ENCODE measurements around the gene CNOT1.
"Not testable (repeated sequence)": the region's sequence is repeated elsewhere in the genome, so short reads cannot be mapped to it uniquely, and the experiment has no call there.

The CNOT1 gene

GRCh38 chr16:58638148-58639036 lies 8.8 kb upstream of the CNOT1 start:
- DNase-seq: no peak

DNA sequence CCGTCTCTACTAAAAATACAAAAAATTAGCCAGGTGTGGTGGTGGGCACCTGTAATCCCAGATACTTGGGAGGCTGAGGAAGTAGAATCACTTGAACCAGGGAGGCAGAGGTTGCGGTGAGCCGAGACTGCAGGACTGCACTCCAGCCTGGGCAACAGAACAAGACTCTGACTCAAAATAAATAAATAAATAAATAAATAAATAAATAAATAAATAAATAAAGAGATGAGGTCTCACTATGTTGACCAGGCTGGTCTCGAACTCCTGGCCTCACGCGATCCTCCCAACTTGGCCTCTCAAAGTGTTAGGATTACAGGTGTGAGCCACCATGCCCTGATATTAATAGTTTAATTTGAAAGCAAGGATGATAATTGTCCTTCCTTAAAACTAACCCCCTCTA lies 7.4 kb upstream of the CNOT1 start:
- not testable (repeated sequence) for DNase-seq

- DNase-seq: no peak
Measured at GRCh38 chr16:58636466-58636865, 6.8 kb upstream of the CNOT1 start.

- no peak for DNase-seq
Measured at GRCh38 chr16:58635502-58635901, 5.9 kb upstream of the CNOT1 start.

GRCh38 chr16:58634265-58634802 lies 4.7 kb upstream of the CNOT1 start:
- no peak for DNase-seq

DNA sequence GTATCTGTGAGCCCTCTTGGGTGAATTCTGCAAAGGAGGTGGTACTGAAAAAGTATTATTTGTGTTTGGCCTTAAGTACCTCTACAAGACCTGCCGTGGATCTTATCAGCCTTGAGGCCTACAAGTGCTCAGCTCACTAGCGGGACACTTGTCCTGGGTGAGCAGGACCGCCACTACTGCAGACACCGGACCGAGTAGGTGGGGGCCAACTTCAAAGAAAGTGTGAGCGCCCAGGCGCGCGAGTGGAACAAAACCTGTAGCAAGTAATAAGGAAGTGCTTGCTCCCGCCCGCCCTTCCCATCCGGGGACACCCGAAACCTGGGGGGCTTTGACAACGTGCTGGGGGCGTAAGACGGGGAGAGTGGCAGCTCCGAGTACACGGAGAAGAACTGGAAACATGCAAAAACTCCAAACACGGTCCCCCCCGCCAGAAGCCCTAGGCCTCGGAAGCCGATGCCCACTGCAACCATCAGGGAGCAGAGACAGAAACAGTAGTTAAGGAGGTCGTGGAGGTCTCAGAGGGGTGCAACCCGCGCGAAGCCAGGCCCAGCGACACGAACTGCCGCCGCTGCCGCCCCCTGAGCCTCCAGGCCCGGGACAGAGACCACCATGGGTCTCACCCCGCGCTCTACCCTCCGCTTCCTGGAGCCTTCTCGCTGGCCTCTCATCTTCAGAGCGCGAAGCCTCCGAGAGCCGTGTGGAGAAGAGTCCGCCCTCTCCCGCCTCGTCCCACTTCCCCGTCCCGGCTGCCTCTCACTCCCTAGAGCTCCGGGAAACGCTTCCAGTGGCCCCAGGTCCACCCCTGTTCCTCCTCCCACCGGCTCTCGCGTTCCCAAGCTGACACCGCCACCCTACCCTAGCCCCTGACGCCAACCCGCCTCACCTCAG lies 537 bp downstream of the CNOT1 start:
- peak; percentile 47 for DNase-seq

GRCh38 chr16:58624209-58624608 lies 5.4 kb downstream of the CNOT1 start:
- DNase-seq: no peak

- DNase-seq: no peak
Measured at GRCh38 chr16:58620396-58620795, 9.2 kb downstream of the CNOT1 start.

GRCh38 chr16:58615280-58615679 lies 14.3 kb downstream of the CNOT1 start:
- no peak for DNase-seq

- DNase-seq: no peak
Measured at GRCh38 chr16:58614860-58615259, 14.8 kb downstream of the CNOT1 start.

- DNase-seq: no peak
Measured at GRCh38 chr16:58614212-58614611, 15.4 kb downstream of the CNOT1 start.

DNA sequence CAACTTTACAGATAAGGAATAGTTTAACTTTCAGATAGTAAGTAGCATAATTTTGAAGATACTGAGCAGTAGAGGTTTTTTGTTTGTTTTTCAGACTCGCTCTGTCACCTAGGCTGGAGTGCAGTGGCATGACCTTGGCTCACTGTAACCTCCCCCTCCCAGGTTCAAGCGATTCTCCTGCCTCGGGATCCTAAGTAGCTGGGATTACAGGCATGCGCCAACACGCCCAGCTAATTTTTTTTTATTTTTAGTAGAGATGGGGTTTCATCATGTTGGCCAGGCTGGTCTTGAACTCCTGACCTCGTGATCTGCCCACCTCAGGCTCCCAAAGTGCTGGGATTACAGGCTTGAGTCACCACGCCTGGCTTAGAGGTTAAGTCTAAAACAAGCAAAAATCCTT lies 16.7 kb downstream of the CNOT1 start:
- not testable (repeated sequence) for DNase-seq

DNA sequence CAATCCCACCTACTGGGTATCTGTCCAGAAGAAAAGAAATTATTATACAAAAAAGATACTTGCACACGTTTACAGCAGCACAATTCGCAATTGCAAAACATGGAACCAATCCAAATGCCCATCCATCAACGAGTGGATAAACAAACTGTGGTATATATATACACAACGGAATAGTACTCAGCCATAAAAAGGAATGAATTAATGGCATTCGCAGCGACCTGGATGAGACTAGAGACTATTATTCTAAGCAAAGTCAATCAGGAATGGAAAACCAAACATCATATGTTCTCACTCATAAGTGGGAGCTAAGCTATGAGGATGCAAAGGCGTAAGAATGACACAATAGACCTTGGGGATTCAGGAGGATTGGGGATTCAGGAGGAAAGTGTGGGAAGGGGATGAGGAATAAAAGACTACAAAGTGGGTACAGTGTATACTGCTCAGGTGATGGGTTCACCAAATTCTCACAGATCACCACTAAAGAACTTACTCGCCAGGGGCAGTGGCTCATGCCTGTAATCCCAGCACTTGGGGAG lies 21.0 kb downstream of the CNOT1 start:
- no peak for DNase-seq

- DNase-seq: no peak
Measured at GRCh38 chr16:58605562-58605961, 24.1 kb downstream of the CNOT1 start.

DNA sequence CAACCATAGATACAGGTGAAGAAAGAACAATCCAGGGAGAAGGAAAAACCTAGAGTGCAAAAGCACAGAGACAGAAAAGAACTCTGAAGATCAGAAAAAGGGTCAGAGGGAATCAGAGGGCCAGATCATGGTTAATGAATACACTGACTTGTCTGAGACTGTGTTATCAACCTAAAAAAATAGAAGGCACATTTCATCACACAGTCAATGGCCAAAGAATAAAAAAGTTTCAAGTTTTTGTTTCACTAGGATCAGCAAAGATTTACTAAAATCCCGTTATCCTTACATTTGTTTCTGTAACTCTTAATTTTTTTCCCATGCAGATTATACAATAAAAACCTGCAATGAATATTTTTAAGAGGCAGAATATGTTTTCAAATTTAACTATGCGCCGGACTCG lies 38.5 kb downstream of the CNOT1 start:
- DNase-seq: no peak

DNA sequence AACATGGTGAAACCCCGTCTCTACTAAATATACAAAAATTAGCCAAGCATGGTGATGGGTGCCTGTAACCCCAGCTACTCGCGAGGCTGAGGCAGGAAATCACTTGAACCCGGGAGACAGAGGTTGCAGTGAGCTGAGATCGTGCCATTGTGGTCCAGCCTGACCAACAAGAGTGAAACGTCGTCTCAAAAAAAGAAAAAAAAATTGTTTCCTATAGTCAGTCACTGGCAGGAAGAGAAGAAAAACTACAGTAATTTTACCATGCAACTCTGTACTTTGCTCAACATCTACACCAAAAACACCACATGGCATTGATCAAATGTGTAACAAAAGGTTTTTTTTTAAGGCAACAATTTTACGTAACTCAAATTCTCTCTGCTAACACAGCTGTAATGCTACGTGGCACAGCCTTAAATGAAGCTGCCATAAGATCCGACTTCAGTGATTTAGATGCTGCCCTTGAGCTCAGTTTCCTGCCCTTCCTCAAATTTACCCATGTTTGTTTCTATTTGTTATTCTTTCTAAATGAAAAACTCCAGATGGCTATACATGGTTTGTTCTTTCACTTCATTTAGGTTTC lies 40.2 kb downstream of the CNOT1 start:
- DNase-seq: no peak

DNA sequence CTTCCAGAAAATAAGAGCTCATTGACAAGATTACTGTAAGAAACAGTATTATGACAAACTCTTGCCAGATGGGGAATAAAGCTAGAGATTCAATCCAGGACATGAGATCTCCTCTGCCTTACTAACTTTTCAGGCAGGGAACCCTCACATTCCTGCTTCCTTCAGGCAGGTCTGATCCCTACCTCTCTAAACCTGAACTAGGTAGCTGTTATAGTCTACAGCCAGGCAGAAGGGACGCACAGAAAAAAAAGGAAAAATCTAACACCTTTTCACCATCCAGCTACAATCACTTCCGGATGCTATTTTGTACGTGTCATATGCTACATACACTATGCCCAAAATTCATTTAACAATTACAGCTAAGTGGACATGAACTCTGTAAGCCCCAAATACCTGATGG lies 41.2 kb downstream of the CNOT1 start:
- no peak for DNase-seq

GRCh38 chr16:58586340-58587030 lies 43.1 kb downstream of the CNOT1 start:
- no peak for DNase-seq

DNA sequence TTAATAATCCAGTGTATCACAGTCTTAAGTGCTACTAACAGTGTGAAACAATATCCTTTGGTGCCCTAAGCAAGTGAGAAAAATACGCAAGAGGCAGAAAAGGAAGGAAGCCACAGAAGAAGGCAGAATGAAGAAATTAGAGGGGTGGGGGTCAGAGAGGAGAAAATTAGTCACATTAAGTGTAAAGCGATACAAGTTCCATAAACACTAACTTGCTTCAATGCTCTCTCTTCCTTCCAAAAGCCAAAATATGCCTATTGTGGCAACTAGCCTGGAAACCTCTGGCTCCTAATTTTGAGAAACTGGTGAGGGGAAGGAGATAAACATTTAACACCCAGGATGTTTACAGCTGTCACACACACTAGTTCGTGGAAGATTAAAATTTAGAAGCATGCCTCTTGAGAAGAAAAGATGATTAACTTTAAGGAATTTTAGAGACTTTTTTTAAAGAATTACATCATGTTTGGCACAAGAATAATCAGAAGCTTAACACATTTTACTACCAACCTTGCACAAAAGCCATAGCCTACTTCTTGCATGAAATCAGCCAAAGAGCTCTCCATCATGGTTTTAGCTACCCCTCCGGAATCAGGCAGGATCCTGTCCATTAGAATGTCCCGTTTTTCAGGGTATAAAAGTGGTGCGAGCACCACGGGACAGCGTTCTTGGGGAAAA lies 44.7 kb downstream of the CNOT1 start:
- no peak for DNase-seq

DNA sequence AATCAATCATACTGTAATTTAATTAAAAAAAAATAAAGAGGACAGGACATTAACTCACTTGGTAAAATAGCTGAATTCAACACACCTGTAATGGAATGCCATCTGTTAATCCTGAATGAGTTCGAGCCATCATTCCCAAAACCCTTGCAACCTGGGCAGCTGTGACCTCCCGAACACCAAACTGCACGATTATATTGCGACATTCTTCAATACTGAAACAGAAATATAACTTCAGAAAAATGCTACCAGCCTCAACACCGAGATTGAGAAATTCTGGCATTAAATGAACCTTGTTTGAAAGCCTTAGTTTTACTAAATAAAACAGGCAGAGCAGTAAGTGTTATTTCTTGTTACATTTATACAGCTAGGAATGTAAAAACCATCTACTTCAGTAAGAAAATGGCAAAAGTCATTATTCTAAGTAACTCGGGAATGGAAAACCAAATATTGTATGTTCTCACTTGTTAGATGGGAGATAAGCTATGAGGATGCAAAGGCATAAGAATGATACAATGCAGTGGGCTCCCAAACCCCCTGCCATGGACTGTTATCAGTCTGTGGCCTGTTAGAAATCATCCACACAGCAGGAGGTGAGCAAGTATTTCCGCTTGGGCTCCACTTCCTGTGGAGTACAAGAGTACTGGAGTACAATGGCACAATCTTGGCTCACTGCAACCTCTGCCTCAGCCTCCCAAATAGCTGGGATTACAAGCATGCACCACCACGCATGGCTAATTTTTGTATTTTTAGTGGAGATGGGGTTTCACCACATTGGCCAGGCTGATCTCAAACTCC lies 46.5 kb downstream of the CNOT1 start:
- no peak for DNase-seq

DNA sequence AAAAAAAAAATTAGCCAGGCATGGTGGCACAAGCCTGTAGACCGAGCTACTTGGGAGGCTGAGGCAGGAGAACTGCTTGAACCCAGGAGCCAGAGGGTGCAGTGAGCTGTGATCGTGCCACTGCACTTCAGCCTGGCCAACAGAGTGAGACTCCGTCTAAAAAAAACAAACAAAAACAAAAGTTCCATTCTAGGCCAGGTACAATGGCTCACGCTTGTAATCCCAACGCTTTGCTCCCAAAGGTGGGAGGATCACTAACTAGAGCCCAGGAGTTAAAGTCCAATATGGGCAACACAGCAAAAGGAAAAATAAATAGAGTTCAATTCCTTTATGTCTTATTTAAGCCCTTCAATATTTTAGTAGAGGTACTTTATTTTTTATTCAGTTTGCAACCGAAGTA lies 47.5 kb downstream of the CNOT1 start:
- DNase-seq: no peak
